Neutrophil (primary cell): Measurements from ENCODE around the gene CIBAR2.

Source experiments
- H3K27ac ChIP-seq: fragments of 200-600 bp; sonication (generic); 2 replicates; pipeline ENCODE4 v1.5.1; 2016; ENCODE audit warnings: mild to moderate bottlenecking, moderate library complexity
- H3K27me3 ChIP-seq: fragments of 200-600 bp; sonication (generic); 2 replicates; pipeline ENCODE4 v1.6.0; 2016; ENCODE audit warnings: mild to moderate bottlenecking
- H3K36me3 ChIP-seq: fragments of 200-600 bp; sonication (generic); 2 replicates; pipeline ENCODE4 v1.5.1; 2017
- H3K4me1 ChIP-seq, 2 experiments: fragments of 200-600 bp in 1 of 2; sonication (generic) in 1 of 2; 1 replicate in 1 of 2; 2 replicates in 1 of 2; pipeline versions ENCODE4 v1.5.1 to v1.6.1; 2013 to 2016; ENCODE audit warnings: low read depth in 1 of 2, low read length in 1 of 2, mild to moderate bottlenecking in 1 of 2, moderate library complexity in 1 of 2; ENCODE audit not compliant: control insufficient read depth in 1 of 2, insufficient read depth in 1 of 2
- H3K4me3 ChIP-seq, 2 experiments: fragments of 200-600 bp in 1 of 2; sonication (generic) in 1 of 2; 1 replicate in 1 of 2; 2 replicates in 1 of 2; pipeline ENCODE4 v1.5.1; 2013 to 2016; ENCODE audit warnings: low read depth in 1 of 2, low read length in 1 of 2, mild to moderate bottlenecking in 1 of 2, moderate library complexity in 1 of 2
- H3K9me3 ChIP-seq: fragments of 200-600 bp; sonication (generic); 2 replicates; pipeline ENCODE4 v1.5.1; 2016
- CTCF ChIP-seq: fragments of 200-600 bp; sonication (generic); IDR thresholded peaks from 2 replicates; pipeline ENCODE4 v1.5.1; 2016; ENCODE audit warnings: antibody characterized with exemption

CIBAR2 gene

GRCh38 chr16:85142771-85143211 lies 30.5 kb upstream of the CIBAR2 start:
- Histone ChIP-seq H3K36me3 (no peaks in the 10 kb centered on the region), H3K27ac (no peak overlapping the region), H3K9me3 (no peaks in the 10 kb centered on the region), H3K4me1 (no peaks in the 10 kb centered on the region), H3K27me3 (peaks cover 54% of the 10 kb centered on the region), H3K4me3 (no peak overlapping the region)
- TF ChIP-seq CTCF: no peak

GRCh38 chr16:85142129-85142513 lies 29.8 kb upstream of the CIBAR2 start:
- Histone ChIP-seq H3K27ac (no peak overlapping the region), H3K27me3 (peaks cover 61% of the 10 kb centered on the region), H3K4me3 (no peak overlapping the region), H3K9me3 (no peaks in the 10 kb centered on the region), H3K4me1 (no peaks in the 10 kb centered on the region), H3K36me3 (no peaks in the 10 kb centered on the region)
- TF ChIP-seq CTCF: no peak

- Histone ChIP-seq H3K4me3 (no peak overlapping the region), H3K4me1 (no peaks in the 10 kb centered on the region), H3K27ac (no peak overlapping the region), H3K36me3 (no peaks in the 10 kb centered on the region), H3K27me3 (peaks cover 66% of the 10 kb centered on the region), H3K9me3 (no peaks in the 10 kb centered on the region)
- TF ChIP-seq CTCF: no peak
These were observed 29.3 kb upstream of the CIBAR2 start for GRCh38 chr16:85141491-85142128.

GRCh38 chr16:85140455-85141012 lies 28.3 kb upstream of the CIBAR2 start:
- H3K36me3 ChIP-seq: no peaks in the 10 kb centered on the region
- H3K27me3 ChIP-seq: peaks cover 77% of the 10 kb centered on the region
- no peak overlapping the region for H3K27ac ChIP-seq
- no peaks in the 10 kb centered on the region for H3K4me1 ChIP-seq
- H3K9me3 ChIP-seq: no peaks in the 10 kb centered on the region
- H3K4me3 ChIP-seq: no peak overlapping the region
- TF ChIP-seq CTCF: no peak

- H3K4me1 ChIP-seq: no peaks in the 10 kb centered on the region
- peaks cover 83% of the 10 kb centered on the region for H3K27me3 ChIP-seq
- no peaks in the 10 kb centered on the region for H3K36me3 ChIP-seq
- H3K27ac ChIP-seq: no peak overlapping the region
- no peak overlapping the region for H3K4me3 ChIP-seq
- no peaks in the 10 kb centered on the region for H3K9me3 ChIP-seq
- no peak for TF ChIP-seq CTCF
These were observed 27.6 kb upstream of the CIBAR2 start for GRCh38 chr16:85139881-85140339.
